HG03432 (cell line): ENCODE data around the gene SGPP1.
A peak's percentile ranks its signal among the peaks of the same experiment; 100 is the strongest.
"Not testable (repeated sequence)": the region's sequence is repeated elsewhere in the genome, so short reads cannot be mapped to it uniquely, and the experiment has no call there.

Source experiments
- ATAC-seq: cut with Tn5 transposase; IDR thresholded peaks from one replicate; pipeline ENCODE4 v1.9.1; 2021; ENCODE audit warnings: mild to moderate bottlenecking, moderate library complexity; ENCODE audit not compliant: unreplicated experiment

Gene SGPP1

DNA sequence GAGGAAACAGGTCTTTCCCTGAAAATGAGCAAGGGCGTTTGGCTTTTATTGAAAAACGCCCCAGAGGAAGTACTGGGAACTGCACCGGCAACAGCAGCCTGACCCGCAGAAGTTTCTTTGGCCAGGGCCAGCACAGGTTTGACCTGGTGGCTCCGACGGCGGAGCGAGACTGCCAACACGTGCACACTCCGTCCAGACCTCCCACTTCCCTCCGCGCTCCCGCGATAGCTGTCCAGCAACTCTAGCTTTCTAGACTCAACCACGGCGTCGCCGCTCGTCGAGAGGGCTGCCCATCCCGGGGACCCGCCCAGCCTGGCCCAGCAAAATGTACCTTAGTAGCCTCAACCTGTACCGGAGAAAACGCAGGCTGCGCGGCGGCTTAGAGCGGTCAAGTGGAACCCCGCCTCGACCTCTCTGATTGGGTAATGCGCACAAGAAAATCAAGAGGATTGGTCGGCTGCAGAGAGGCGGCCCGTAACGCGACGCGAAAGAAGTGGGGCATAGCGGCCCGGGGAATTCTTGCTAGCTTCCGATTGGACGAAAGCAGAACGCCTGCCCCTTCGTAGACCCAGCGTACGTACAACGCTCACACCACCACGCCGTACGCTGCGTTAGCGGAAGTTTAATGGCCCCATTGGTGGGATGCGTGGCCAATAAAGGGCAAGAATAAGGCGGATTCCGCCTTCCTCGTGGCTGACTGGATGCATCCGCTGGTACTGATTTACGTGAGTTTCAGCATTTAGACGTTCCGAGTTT, 86.2 kb downstream of the SGPP1 start, which contains the start of gene WDR89:
Gene WDR89 (minus strand): TSS at position 399 of the 756 bp plus-strand sequence. CDS start 41,929 bp downstream, outside the sequence.
- peak; percentile 87 for ATAC-seq

DNA sequence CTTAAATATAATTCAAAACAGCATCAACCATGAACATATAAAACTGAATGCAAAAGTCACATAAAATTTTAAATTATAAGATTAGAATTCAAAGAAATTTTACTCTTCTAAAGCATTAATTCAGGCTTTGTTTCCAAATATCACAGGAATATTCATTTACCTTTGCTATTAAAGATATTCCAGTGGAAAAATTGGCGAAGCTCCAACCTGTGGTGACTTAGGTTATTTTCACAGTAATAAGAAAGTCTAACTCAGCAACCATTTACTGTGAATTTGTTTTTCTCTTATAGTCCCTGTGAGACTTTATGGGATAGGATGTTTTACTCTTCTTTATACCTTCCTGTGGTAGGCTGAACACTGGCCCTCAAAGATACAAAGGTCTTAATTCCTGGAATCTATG, 89.4 kb downstream of the SGPP1 start:
- no peak for ATAC-seq

DNA sequence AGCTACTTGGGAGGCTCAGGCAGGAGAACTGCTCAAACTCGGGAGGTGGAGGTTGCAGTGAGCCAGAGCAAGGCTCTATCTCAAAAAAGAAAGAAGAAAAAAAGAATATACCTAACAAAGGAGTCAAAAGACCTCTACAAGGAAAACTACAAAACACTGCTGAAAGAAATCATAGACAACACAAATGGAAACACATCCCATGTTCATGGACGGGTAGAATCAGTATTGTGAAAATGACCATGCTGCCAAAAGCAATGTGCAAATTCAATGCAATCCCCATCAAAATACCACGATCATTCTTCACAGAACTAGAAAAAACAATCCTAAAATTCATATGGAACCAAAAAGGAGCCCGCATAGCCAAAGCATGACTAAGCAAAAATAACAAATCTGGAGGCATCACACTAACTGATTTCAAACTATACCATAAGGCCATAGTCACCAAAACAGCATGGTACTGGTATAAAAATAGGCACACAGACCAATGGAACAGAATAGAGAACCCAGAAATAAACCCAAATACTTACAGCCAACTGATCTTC, 91.7 kb downstream of the SGPP1 start:
- ATAC-seq, result not testable (repeated sequence)
